ENCODE measurements around the gene TMEM95.
"Not testable (repeated sequence)": the region's sequence is repeated elsewhere in the genome, so short reads cannot be mapped to it uniquely, and the experiment has no call there.

DNA sequence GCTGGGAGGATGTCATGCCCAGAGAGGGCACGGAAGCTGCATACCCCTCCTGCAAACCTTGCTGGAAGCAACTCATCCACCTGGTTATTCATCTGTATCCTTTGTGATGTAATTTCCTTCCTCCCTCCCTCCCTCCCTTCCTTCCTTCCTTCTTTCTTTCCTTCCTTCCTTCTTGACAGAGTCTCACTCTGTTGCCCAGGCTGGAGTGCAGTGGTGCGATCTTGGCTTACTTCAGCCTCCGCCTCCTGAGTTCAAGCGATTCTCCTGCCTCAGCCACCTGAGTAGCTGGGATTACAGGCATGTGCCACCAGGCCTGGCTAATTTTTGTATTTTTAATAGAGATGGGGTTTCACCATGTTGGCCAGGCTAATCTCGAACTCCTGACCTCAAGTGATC, 13.6 kb downstream of the TMEM95 start:
- not testable (repeated sequence) for TF ChIP-seq CTCF, POLR2A (IDR thresholded peaks at IDR 0.05)

All from Peyer's patch (tissue), 4 donors.